Esophagus muscularis mucosa (tissue), 4 donors: ENCODE measurements around the gene RAD51B. TPM values are rescaled to one million over a fixed set of nuclear protein-coding genes. Genes with fewer than 3 reads are reported as not detected.
A peak's percentile ranks its signal among the peaks of the same experiment; 100 is the strongest.

ENCODE experiments used
- DNase-seq: peaks from one replicate; pipeline ENCODE4 v3.0.0-alpha.2; 2017; ENCODE audit errors: extremely low spot score
- H3K27ac ChIP-seq, 4 donors: fragments of 200-600 bp; sonication (generic); replicated peaks in 1 of 4; 1 replicate in 3 of 4; 2 replicates in 1 of 4; pipeline ENCODE4 v1.5.1; 2016 to 2019; ENCODE audit warnings: mild to moderate bottlenecking in 1 of 4
- H3K27me3 ChIP-seq, 4 donors: fragments of 200-600 bp; sonication (generic); one replicate each; pipeline versions ENCODE4 v1.5.1 to v1.6.0; 2016 to 2019
- H3K36me3 ChIP-seq, 4 donors: fragments of 200-600 bp; sonication (generic); one replicate each; pipeline ENCODE4 v1.5.1; 2016 to 2019
- H3K4me1 ChIP-seq, 4 donors: fragments of 200-600 bp; sonication (generic); one replicate each; pipeline ENCODE4 v1.5.1; 2016 to 2019
- H3K4me3 ChIP-seq, 4 donors: fragments of 200-600 bp; sonication (generic); 1 replicate in 2 of 4; 2 replicates in 2 of 4; pipeline ENCODE4 v1.5.1; 2016 to 2019; ENCODE audit warnings: mild to moderate bottlenecking in 4 of 4, moderate library complexity in 1 of 4
- H3K9me3 ChIP-seq, 4 donors: fragments of 200-600 bp; sonication (generic); 1 replicate in 3 of 4; 2 replicates in 1 of 4; pipeline ENCODE4 v1.5.1; 2016 to 2019
- CTCF ChIP-seq, 3 experiments: fragments of 200-600 bp in 2 of 3; fragments of 450-650 bp in 1 of 3; sonication (generic) in 2 of 3; IDR thresholded peaks; one replicate each; pipeline ENCODE4 v1.5.1; 2017 to 2019; ENCODE audit warnings: antibody characterized with exemption in 3 of 3, mild to moderate bottlenecking in 2 of 3, moderate library complexity in 1 of 3
- EP300 ChIP-seq: sonication (generic); formaldehyde crosslinking; IDR thresholded peaks from one replicate; pipeline ENCODE4 v1.6.1; 2017; ENCODE audit warnings: antibody characterized with exemption
- POLR2A ChIP-seq: fragments of 450-650 bp; IDR thresholded peaks from one replicate; pipeline ENCODE4 v1.6.1; 2017; ENCODE audit warnings: antibody characterized with exemption, moderate library complexity, mild to moderate bottlenecking, low read depth
- POLR2AphosphoS5 ChIP-seq, 2 donors: sonication (generic); formaldehyde crosslinking; IDR thresholded peaks; one replicate each; pipeline ENCODE4 v1.6.1; 2017; ENCODE audit warnings: antibody characterized with exemption in 2 of 2
- WGBS: methylation state at CpG from one replicate; pipeline ENCODE4 v1.1.5; 2018; 5-methylcytosine and 5-hydroxymethylcytosine counted together
- intact Hi-C: fragments of 100-400 bp; cut with DNase I; formaldehyde crosslinking; loops from one replicate; pipeline ENCODE4 v1.15.1; 2023
- total RNA-seq, 4 donors: library from RNA; depleted of rRNA; stranded (reverse); fragments of >200 nt; gene quantifications; one replicate each; pipeline versions ENCODE4 v1.1.0 to v1.2.1, GENCODE V29; 2016

Gene RAD51B
- total RNA-seq, 4 donors from 2014 or later = 2.8 to 11.1 (median 5.1) TPM

DNA sequence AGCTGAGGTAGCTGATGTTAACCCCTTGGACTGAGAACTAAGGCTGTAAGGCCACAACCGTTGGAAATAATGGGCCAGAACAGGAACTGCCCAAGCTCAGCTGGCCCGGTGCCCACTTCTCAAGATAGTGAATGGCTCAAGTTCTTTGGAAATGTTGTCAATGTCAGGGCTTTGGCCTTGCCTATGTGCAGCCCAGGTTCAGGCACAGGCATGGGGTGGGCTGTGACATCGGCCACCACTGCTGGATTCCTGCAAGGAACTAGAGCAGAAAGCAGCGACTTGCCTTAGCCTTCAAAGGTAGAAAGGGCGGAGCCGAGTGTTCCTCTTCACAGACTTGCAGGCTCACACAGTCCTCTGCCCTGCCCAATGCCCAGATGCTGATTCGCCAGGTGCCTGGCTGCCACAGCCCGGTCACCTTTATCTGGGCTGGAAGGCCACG lies 682.1 kb downstream of the RAD51B start:
- intact Hi-C loops = no loop called here
- no peak for TF ChIP-seq EP300
- no peak for TF ChIP-seq CTCF (IDR thresholded peaks at IDR 0.05)
- Histone ChIP-seq H3K9me3 (no peaks in the 10 kb centered on the region), H3K4me1 (peaks cover 11 to 25% (median 16%) of the 10 kb centered on the region in 4 donors), H3K4me3 (no peak overlapping the region), H3K27ac (no peak overlapping the region), H3K36me3 (no peaks in the 10 kb centered on the region), H3K27me3 (no peaks in the 10 kb centered on the region)
- 92% methylated on average over 8 of the region's 9 CpGs for WGBS
- no peak for DNase-seq

DNA sequence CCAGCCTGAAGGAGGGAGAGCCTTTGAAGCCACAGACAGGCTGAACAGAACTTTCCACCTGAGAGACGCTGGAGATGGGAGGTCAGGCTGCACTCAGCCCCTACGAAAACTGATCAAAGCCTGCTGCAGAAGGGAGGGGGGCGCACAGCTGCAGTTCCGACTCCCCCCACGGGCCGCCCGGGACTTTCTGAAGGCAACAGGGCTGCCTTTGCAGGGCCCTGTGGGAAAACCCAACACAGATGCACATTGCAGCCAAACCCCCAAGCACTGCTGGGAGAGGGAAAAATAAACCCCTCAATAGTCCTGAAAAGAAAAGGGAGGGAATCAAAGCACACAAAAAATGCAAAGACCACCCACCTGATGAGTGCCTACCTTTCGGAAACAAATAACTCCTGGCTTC lies 682.7 kb downstream of the RAD51B start:
- peaks cover 15 to 31% (median 19%) of the 10 kb centered on the region in 4 donors for H3K4me1 ChIP-seq
- H3K4me3 ChIP-seq = no peak overlapping the region
- 82% methylated on average over 8 of the region's 8 CpGs for WGBS
- intact Hi-C loops = no loop called here
- DNase-seq = no peak
- no peaks in the 10 kb centered on the region for H3K27me3 ChIP-seq
- no peaks in the 10 kb centered on the region for H3K36me3 ChIP-seq
- no peak for TF ChIP-seq EP300
- no peak overlapping the region for H3K27ac ChIP-seq
- H3K9me3 ChIP-seq = no peaks in the 10 kb centered on the region

DNA sequence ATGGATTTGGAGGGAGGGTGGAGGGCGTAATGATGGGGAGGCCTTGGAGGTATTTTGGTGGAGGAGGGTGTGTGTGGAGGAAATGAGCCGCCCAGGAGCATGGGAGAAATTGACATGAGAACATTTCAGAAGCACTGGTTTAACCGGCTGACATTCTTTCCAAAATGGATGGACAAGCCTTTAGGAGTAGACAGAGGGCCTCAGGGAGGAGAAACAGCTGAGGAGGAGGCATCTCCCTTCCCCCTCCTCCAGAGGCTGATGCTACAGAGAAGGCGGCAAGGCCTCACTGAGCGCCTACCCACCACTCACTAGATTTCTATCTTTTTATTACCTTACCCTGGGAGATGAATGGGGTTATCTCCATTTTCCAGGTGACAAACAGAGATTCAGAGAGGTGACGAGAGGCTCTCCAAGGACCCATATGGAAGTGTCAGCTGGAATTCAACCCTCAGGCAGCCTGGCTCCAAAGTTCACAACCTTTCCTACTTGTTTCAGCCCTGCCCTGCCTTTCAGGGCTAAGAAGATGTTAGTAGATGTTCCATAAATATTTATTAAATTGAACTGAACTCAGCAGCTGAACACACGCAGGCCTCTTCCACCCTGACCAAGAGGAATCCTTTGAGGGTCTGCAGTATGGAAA lies 683.7 kb downstream of the RAD51B start:
- no peak for DNase-seq
- peaks cover 15 to 36% (median 22%) of the 10 kb centered on the region in 4 donors for H3K4me1 ChIP-seq
- TF ChIP-seq CTCF (IDR thresholded peaks at IDR 0.05) (no peak), EP300 (no peak), POLR2AphosphoS5 (IDR thresholded peaks at IDR 0.05) (no peak), POLR2A (no peak)
- 94% methylated on average over 7 of the region's 7 CpGs for WGBS
- H3K4me3 ChIP-seq = no peak overlapping the region
- intact Hi-C loops = no loop called here
- H3K27ac ChIP-seq = no peak overlapping the region
- no peaks in the 10 kb centered on the region for H3K9me3 ChIP-seq
- H3K27me3 ChIP-seq = no peaks in the 10 kb centered on the region
- H3K36me3 ChIP-seq = no peaks in the 10 kb centered on the region

DNA sequence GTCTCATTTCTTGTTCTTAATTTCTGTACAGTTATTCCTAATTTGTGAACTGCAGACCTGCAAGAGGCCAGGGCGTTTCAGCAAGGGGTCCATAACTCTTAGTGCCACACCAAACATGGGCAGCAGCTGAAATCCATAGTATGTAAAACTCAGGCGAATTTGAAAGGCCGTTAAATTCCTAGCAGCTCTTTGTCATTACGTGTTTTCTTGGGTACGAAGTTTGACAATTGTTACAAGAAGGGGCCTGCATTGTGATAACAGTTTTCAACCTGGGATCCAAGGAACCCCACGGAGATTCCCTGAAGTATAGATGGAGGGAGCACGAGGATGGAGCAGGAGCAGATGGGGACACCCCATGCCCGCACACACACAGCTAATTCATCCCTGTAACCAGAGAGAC lies 685.3 kb downstream of the RAD51B start:
- TF ChIP-seq POLR2AphosphoS5 (IDR thresholded peaks at IDR 0.05) = no peak
- DNase-seq = no peak
- Histone ChIP-seq H3K4me3 (no peak overlapping the region), H3K36me3 (no peaks in the 10 kb centered on the region), H3K9me3 (no peaks in the 10 kb centered on the region), H3K4me1 (peaks cover 18 to 47% (median 29%) of the 10 kb centered on the region in 4 donors), H3K27me3 (no peaks in the 10 kb centered on the region), H3K27ac (no peak overlapping the region)
- WGBS = 93% methylated on average over 8 of the region's 8 CpGs
- intact Hi-C loops = no loop called here

DNA sequence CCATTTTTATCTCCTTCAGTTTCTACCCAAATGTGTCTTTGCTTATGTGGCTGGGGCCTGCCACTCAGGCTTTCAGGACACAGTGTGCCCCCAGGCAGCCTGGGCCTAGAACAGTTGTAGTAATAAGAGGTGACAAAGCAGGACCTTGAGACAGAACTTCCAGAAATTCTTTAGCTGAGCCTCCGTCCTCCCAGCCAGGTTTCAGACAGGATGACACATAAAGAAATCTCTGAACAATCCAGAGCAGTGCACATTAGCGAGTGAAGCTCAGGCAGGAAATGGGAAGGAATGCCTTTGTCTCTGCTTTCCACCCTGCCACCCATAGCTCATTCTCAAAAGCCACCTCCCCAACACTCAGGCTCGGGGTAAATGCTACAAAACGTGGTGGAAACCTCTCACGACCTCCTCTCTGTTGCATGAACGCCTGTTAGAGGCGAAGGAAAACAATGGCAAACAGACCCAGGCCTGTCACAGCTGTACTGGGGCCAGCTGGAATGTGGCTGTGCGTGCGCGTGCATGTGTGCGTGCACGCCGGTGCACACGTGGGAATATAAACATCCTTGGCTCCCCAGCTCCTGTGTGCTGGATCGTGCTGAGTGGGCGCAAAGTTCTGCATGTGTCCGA lies 686.6 kb downstream of the RAD51B start:
- Histone ChIP-seq H3K27me3 (no peaks in the 10 kb centered on the region), H3K9me3 (no peaks in the 10 kb centered on the region), H3K27ac (peak overlapping the region; percentile 58 to 75 (median 64)), H3K4me3 (no peak overlapping the region), H3K36me3 (no peaks in the 10 kb centered on the region), H3K4me1 (peaks cover 31 to 60% (median 42%) of the 10 kb centered on the region in 4 donors)
- TF ChIP-seq POLR2A (no peak), POLR2AphosphoS5 (IDR thresholded peaks at IDR 0.05) (peak; percentile 25 to 45)
- WGBS = 69% methylated on average over 15 of the region's 17 CpGs
- no peak for DNase-seq
- intact Hi-C loops = no loop called here

DNA sequence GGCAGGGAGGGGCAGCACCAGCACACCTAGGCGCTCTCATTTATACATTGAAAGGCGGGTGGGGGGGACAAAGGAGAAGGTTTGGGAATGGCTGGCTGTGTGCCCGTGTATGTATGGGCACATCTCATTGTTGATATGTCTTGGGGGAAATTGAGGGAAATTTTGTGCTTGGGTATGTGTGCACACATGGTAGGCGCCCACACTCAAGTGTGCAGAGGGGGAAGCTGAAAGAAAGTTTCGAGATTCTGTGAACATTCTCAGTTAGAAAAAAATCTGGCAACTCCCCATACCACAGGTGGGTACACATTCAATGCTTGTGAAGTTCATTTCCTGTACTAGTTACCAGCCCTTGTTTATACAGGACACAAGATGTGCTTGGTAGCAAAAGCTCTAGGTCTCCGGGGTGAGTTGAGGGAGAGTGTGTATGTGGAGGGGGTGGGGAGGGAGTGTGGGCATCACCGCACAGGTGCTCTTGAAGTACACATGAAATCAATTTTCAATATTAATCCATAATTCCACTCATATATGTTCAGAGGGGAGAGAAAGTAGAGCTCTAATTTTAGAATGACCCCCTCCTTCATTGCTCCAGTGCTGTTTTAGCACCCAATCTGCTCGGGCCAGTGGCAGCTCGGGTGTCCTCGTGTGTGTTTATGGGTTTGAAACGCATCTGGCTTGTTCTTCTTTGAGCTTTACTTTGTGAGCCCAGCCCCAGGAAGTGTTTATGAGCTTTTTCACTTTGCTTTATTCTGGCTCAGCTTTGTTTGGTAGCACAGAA lies 687.3 kb downstream of the RAD51B start:
- Histone ChIP-seq H3K9me3 (no peaks in the 10 kb centered on the region), H3K27ac (peak overlapping the region; percentile 58 to 75 (median 64)), H3K27me3 (no peaks in the 10 kb centered on the region), H3K4me3 (no peak overlapping the region), H3K36me3 (no peaks in the 10 kb centered on the region), H3K4me1 (peaks cover 28 to 60% (median 49%) of the 10 kb centered on the region in 4 donors)
- DNase-seq = no peak
- WGBS = 74% methylated on average over 11 of the region's 11 CpGs
- intact Hi-C loops = no loop called here
- TF ChIP-seq POLR2A = no peak
- no peak for TF ChIP-seq POLR2AphosphoS5 (IDR thresholded peaks at IDR 0.05)
- TF ChIP-seq EP300 = no peak
- TF ChIP-seq CTCF (IDR thresholded peaks at IDR 0.05) = no peak
